H1 (cell line): ENCODE results near the gene MGME1.

Source experiments
- CTCF ChIP-seq, 3 experiments: IDR thresholded peaks; 1 replicate in 2 of 3; 2 replicates in 1 of 3; pipeline versions ENCODE4 v1.5.1 to v1.6.1; 2011; ENCODE audit warnings: low read length in 3 of 3, mild to moderate bottlenecking in 3 of 3, inconsistent platforms in 2 of 3, low read depth in 1 of 3, moderate library complexity in 1 of 3; ENCODE audit not compliant: insufficient read depth in 1 of 3; ENCODE audit errors: control extremely low read depth in 1 of 3
- FOSL1 ChIP-seq: IDR thresholded peaks from 2 replicates; pipeline ENCODE4 v1.6.1; 2011; ENCODE audit warnings: mild to moderate bottlenecking, low read depth, low read length, moderate library complexity; ENCODE audit not compliant: insufficient read depth
- GTF2F1 ChIP-seq: IDR thresholded peaks from 2 replicates; pipeline ENCODE4 v1.6.1; 2012; ENCODE audit warnings: low read depth, low read length, improper control_type of control experiment, borderline replicate concordance
- POLR2A ChIP-seq, 2 experiments: IDR thresholded peaks; 1 replicate in 1 of 2; 2 replicates in 1 of 2; pipeline ENCODE4 v1.6.1; 2011; ENCODE audit warnings: low read depth in 2 of 2, low read length in 2 of 2, mild to moderate bottlenecking in 2 of 2; ENCODE audit errors: control extremely low read depth in 1 of 2
- RNF2 ChIP-seq: fragments of 200-900, 300-1000 bp; sonication (generic); IDR thresholded peaks from 2 replicates; pipeline ENCODE4 v1.7.1; 2016; ENCODE audit warnings: borderline replicate concordance, low read depth, mild to moderate bottlenecking, antibody characterized with exemption, low read length; ENCODE audit not compliant: poor library complexity, severe bottlenecking; ENCODE audit errors: missing control alignments
- YY1 ChIP-seq: IDR thresholded peaks from 2 replicates; pipeline ENCODE4 v1.6.1; 2011; ENCODE audit warnings: low read depth, mild to moderate bottlenecking, low read length

- TF ChIP-seq CTCF (IDR thresholded peaks at IDR 0.05; ENCODE audit: control extremely low read depth in 1 of 3, insufficient read depth in 1 of 3, low read depth in 1 of 3, low read length in 3 of 3) (no peak), RNF2 (no peak), POLR2A (IDR thresholded peaks at IDR 0.05; ENCODE audit: control extremely low read depth in 1 of 2, low read depth in 2 of 2, low read length in 2 of 2) (no peak; a peak in 1 of 3 replicates), YY1 (no peak), FOSL1 (no peak), GTF2F1 (no peak)
These were observed 15.8 kb upstream of the MGME1 start for GRCh38 chr20:17952692-17953684.
